Vagina (tissue), 2 donors: ENCODE measurements around the gene FSTL4. TPM values are rescaled to one million over a fixed set of nuclear protein-coding genes. Genes with fewer than 3 reads are reported as not detected.

ENCODE experiments used
- DNase-seq, 2 donors: peaks; one replicate each; pipeline ENCODE4 v3.0.0-alpha.2; 2017; ENCODE audit errors: extremely low spot score in 2 of 2
- H3K27ac ChIP-seq: fragments of 200-600 bp; sonication (generic); one replicate; pipeline ENCODE4 v1.5.1; 2019
- H3K27me3 ChIP-seq: fragments of 200-600 bp; sonication (generic); one replicate; pipeline ENCODE4 v1.5.1; 2019
- H3K36me3 ChIP-seq, 2 donors: fragments of 200-600 bp; sonication (generic); one replicate each; pipeline ENCODE4 v1.5.1; 2017 to 2019
- H3K4me1 ChIP-seq: fragments of 200-600 bp; sonication (generic); one replicate; pipeline ENCODE4 v1.5.1; 2019
- H3K4me3 ChIP-seq, 2 donors: fragments of 200-600 bp; sonication (generic); 1 replicate in 1 of 2; 2 replicates in 1 of 2; pipeline ENCODE4 v1.5.1; 2016 to 2019
- H3K9me3 ChIP-seq: fragments of 200-600 bp; sonication (generic); one replicate; pipeline ENCODE4 v1.5.1; 2019
- CTCF ChIP-seq, 3 experiments: fragments of 450-650 bp in 2 of 3; fragments of 200-600 bp in 1 of 3; sonication (generic) in 1 of 3; IDR thresholded peaks; one replicate each; pipeline ENCODE4 v1.5.1; 2017 to 2019; ENCODE audit warnings: antibody characterized with exemption in 3 of 3, mild to moderate bottlenecking in 2 of 3, moderate library complexity in 2 of 3
- POLR2A ChIP-seq, 2 donors: fragments of 450-650 bp; IDR thresholded peaks; one replicate each; pipeline ENCODE4 v1.6.1; 2017; ENCODE audit warnings: antibody characterized with exemption in 2 of 2, mild to moderate bottlenecking in 2 of 2, moderate library complexity in 2 of 2
- POLR2AphosphoS5 ChIP-seq, 2 donors: sonication (generic); formaldehyde crosslinking; IDR thresholded peaks; one replicate each; pipeline ENCODE4 v1.9.0; 2017; ENCODE audit warnings: antibody characterized with exemption in 2 of 2, mild to moderate bottlenecking in 2 of 2, low read depth in 1 of 2; ENCODE audit not compliant: insufficient read depth in 1 of 2
- intact Hi-C: fragments of 100-400 bp; cut with DNase I; formaldehyde crosslinking; loops from one replicate; pipeline ENCODE4 v1.15.1; 2023
- total RNA-seq: library from RNA; depleted of rRNA; stranded (reverse); fragments of >200 nt; gene quantifications from one replicate; pipeline ENCODE4 v1.2.3, GENCODE V29; 2016

Gene FSTL4
- total RNA-seq, 1 donor from 2014 or later, result 3.7 TPM

- no peak overlapping the region for H3K4me3 ChIP-seq
- no peaks in the 10 kb centered on the region for H3K9me3 ChIP-seq
- H3K27ac ChIP-seq, result no peak overlapping the region
- DNase-seq, result no peak
- H3K27me3 ChIP-seq, result no peaks in the 10 kb centered on the region
- H3K36me3 ChIP-seq, result no peaks in the 10 kb centered on the region
- TF ChIP-seq CTCF (IDR thresholded peaks at IDR 0.05) (no peak), POLR2A (IDR thresholded peaks at IDR 0.05) (no peak), POLR2AphosphoS5 (IDR thresholded peaks at IDR 0.05; ENCODE audit: insufficient read depth in 1 of 2, low read depth in 1 of 2) (no peak)
- intact Hi-C loops, result no loop called here
- H3K4me1 ChIP-seq, result peaks cover 21% of the 10 kb centered on the region
Measured at GRCh38 chr5:133364936-133365707, 247.2 kb downstream of the FSTL4 start.

DNA sequence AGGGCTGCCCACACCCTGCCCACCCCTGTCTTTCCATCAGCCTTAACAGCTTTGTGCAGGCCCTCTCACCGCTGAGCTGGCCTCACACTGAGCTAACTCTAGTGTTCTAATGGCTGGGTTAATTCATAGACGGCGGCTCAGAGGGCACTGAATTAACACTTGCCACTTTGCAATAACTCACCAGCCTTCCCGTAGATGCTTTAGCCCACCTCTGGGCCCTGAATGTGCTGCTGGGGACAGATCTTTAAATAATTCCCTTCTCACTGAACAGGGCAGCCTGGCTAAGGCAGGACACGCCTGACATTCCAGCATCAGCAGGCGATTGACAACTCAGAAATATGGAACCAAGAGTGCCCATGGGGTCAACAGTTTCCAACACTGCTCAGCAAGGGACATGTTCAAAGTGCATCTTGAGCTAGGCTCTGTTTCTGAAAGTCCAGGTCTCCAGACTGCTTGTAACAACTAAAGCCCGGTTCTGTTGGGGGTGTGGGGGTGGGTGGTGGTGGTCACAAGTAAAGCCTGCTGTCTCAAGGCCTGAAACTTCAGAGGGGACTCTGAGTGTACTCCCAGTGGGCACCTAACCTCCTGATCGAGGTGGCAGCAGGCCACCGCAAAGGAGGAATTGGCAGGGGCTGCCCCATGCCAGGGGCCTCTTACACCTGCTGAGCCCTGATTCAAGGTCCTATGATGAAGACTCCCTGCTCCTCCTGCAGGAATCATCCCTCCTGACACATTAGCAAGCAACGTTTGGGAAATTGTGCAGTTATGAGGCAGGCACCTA is 248.3 kb downstream of the FSTL4 start:
- peak in 1 of 2 donors; percentile 78 for DNase-seq
- no peak overlapping the region for H3K4me3 ChIP-seq
- H3K27me3 ChIP-seq, result no peaks in the 10 kb centered on the region
- intact Hi-C loops, result no loop called here
- no peaks in the 10 kb centered on the region for H3K36me3 ChIP-seq
- H3K9me3 ChIP-seq, result no peaks in the 10 kb centered on the region
- no peak overlapping the region for H3K27ac ChIP-seq
- TF ChIP-seq POLR2A (IDR thresholded peaks at IDR 0.05), result no peak
- TF ChIP-seq CTCF (IDR thresholded peaks at IDR 0.05), result no peak
- no peak for TF ChIP-seq POLR2AphosphoS5 (IDR thresholded peaks at IDR 0.05; ENCODE audit: insufficient read depth in 1 of 2, low read depth in 1 of 2)
- H3K4me1 ChIP-seq, result peaks cover 10% of the 10 kb centered on the region

DNA sequence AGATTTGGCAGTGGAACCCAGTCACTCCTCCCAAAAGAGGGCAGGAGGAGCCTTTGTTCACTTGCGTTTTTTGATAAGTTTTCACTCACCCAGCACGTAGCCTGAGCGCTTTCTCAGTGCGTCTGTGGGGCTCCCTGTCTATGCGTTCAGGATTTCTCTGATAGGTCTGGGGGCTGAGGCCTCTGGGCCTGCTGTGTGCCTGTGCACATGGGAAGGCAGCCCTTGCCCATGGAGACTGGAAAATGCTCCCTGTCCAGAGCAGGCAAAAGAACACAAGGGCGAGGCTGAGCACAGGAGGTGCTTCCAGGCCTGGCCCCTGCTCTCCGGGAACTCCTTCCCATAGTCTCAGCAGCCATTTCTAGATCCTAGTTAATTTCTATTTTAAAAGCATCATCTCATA is 249.9 kb downstream of the FSTL4 start:
- no peak for TF ChIP-seq POLR2AphosphoS5 (IDR thresholded peaks at IDR 0.05; ENCODE audit: insufficient read depth in 1 of 2, low read depth in 1 of 2)
- TF ChIP-seq POLR2A (IDR thresholded peaks at IDR 0.05), result no peak
- TF ChIP-seq CTCF (IDR thresholded peaks at IDR 0.05), result no peak
- peak; percentile 49 to 60 for DNase-seq
- H3K27ac ChIP-seq, result no peak overlapping the region
- intact Hi-C loops, result no loop called here
- no peak overlapping the region for H3K4me3 ChIP-seq
- H3K9me3 ChIP-seq, result no peaks in the 10 kb centered on the region
- H3K36me3 ChIP-seq, result no peaks in the 10 kb centered on the region
- no peaks in the 10 kb centered on the region for H3K27me3 ChIP-seq
- no peaks in the 10 kb centered on the region for H3K4me1 ChIP-seq

- H3K4me3 ChIP-seq, result no peak overlapping the region
- H3K4me1 ChIP-seq, result no peaks in the 10 kb centered on the region
- DNase-seq, result no peak
- TF ChIP-seq CTCF (IDR thresholded peaks at IDR 0.05) (no peak), POLR2AphosphoS5 (IDR thresholded peaks at IDR 0.05; ENCODE audit: insufficient read depth in 1 of 2, low read depth in 1 of 2) (no peak), POLR2A (IDR thresholded peaks at IDR 0.05) (no peak)
- no peaks in the 10 kb centered on the region for H3K9me3 ChIP-seq
- no peaks in the 10 kb centered on the region for H3K27me3 ChIP-seq
- intact Hi-C loops, result no loop called here
- no peaks in the 10 kb centered on the region for H3K36me3 ChIP-seq
- no peak overlapping the region for H3K27ac ChIP-seq
Measured at GRCh38 chr5:133361922-133362321, 250.4 kb downstream of the FSTL4 start.
